A549 (cell line): Measurements from ENCODE around the gene MVD. TPM values are rescaled to one million over a fixed set of nuclear protein-coding genes. Genes with fewer than 3 reads are reported as not detected.

Experiments used
- ATAC-seq, 2 experiments: fragments of 200-7000 bp in 1 of 2; fragments of >200 bp in 1 of 2; cut with Nextera tagmentation in 1 of 2; cut with Tn5 transposase in 1 of 2; 3 replicates each; pipeline versions ENCODE4 v1.8.0 to v1.9.1; 2018 to 2020; ENCODE audit warnings: mild to moderate bottlenecking in 1 of 2, moderate library complexity in 1 of 2
- CTCF ChIA-PET: fragments of 300-600 bp; sonication (Branson Sonifier 250); formaldehyde crosslinking; extraction: SDS; loops from one replicate; lab custom pipeline; 2021; ENCODE audit warnings: antibody characterized with exemption, inconsistent platforms; lab: Yijun Ruan, JAX
- POLR2A ChIA-PET: fragments of 350-600 bp; formaldehyde crosslinking; extraction: SDS; loops from one replicate; lab custom pipeline; 2021; ENCODE audit warnings: antibody characterized with exemption, inconsistent platforms; lab: Yijun Ruan, JAX
- DNase-seq, 2 experiments: peaks; one replicate each; pipeline versions ENCODE4 v3.0.0 to v3.0.0-alpha.2; 2011 to 2016; ENCODE audit warnings: low read depth in 1 of 2, low spot score in 1 of 2
- FAIRE-seq: peaks from 2 replicates; lab custom pipeline; 2011; peaks lifted over from hg19 to GRCh38; lab: Jason Lieb, UNC
- H3K27ac ChIP-seq, 2 experiments: fragments of >200 bp; sonication (Bioruptor Twin); formaldehyde crosslinking; 3 replicates each; pipeline ENCODE4 v1.5.1; 2016 to 2017
- H3K4me1 ChIP-seq: fragments of >200 bp; sonication (Bioruptor Twin); formaldehyde crosslinking; 3 replicates; pipeline ENCODE4 v1.6.1; 2016
- H3K4me2 ChIP-seq: fragments of >200 bp; sonication (Bioruptor Twin); formaldehyde crosslinking; 3 replicates; pipeline ENCODE4 v1.6.1; 2016
- H3K4me3 ChIP-seq: fragments of >200 bp; sonication (Bioruptor Twin); formaldehyde crosslinking; 3 replicates; pipeline ENCODE4 v1.5.1; 2016
- H3K9me3 ChIP-seq: fragments of >200 bp; sonication (Bioruptor Twin); formaldehyde crosslinking; 3 replicates; pipeline ENCODE4 v1.6.1; 2016
- ATOH8 ChIP-seq: fragments of 250-450 bp; sonication (Bioruptor Pico); IDR thresholded peaks from 2 replicates; pipeline ENCODE4 v1.5.0; 2020; ENCODE audit warnings: low read depth, mild to moderate bottlenecking, moderate library complexity
- CBX8 ChIP-seq: fragments of 200-600 bp; sonication (generic); IDR thresholded peaks from 2 replicates; pipeline ENCODE4 v1.6.1; 2016
- EHMT2 ChIP-seq: fragments of 200-600 bp; sonication (generic); IDR thresholded peaks from 2 replicates; pipeline ENCODE4 v1.6.1; 2016; ENCODE audit warnings: antibody characterized with exemption, low read depth, mild to moderate bottlenecking, moderate library complexity
- ELK1 ChIP-seq: fragments of 150-350 bp; IDR thresholded peaks from 2 replicates; pipeline ENCODE4 v1.6.1; 2014; ENCODE audit warnings: low read depth, mild to moderate bottlenecking, low read length
- ESRRA ChIP-seq: fragments of 150-350 bp; IDR thresholded peaks from 2 replicates; pipeline ENCODE4 v1.6.1; 2014; ENCODE audit warnings: mild to moderate bottlenecking, low read length, borderline replicate concordance
- FOSL2 ChIP-seq, 2 experiments: fragments of 450-650 bp in 1 of 2; fragments of >200 bp in 1 of 2; sonication (Bioruptor Twin) in 1 of 2; formaldehyde crosslinking; IDR thresholded peaks; 2 replicates each; pipeline versions ENCODE4 v1.5.0 to v1.6.1; 2016 to 2020; ENCODE audit warnings: mild to moderate bottlenecking in 1 of 2, moderate library complexity in 1 of 2
- HDAC2 ChIP-seq: fragments of 200-600 bp; sonication (generic); IDR thresholded peaks from 2 replicates; pipeline ENCODE4 v1.6.1; 2016
- HES2 ChIP-seq: fragments of >200 bp; sonication (Bioruptor Twin); formaldehyde crosslinking; IDR thresholded peaks from 2 replicates; pipeline ENCODE4 v1.6.1; 2016
- HEYL ChIP-seq: fragments of 250-450 bp; sonication (Bioruptor Pico); IDR thresholded peaks from 2 replicates; pipeline ENCODE4 v1.8.0; 2021; ENCODE audit warnings: mild to moderate bottlenecking, moderate library complexity
- HOXA7 ChIP-seq: fragments of 250-450 bp; sonication (Bioruptor Pico); IDR thresholded peaks from 2 replicates; pipeline ENCODE4 v1.5.0; 2020; ENCODE audit warnings: mild to moderate bottlenecking, moderate library complexity
- JUN ChIP-seq, 2 experiments: fragments of >200 bp; sonication (Bioruptor Twin); formaldehyde crosslinking; IDR thresholded peaks; 2 replicates in 1 of 2; 3 replicates in 1 of 2; pipeline ENCODE4 v1.6.1; 2016 to 2017
- JUNB ChIP-seq: fragments of >200 bp; sonication (Bioruptor Twin); formaldehyde crosslinking; IDR thresholded peaks from 2 replicates; pipeline ENCODE4 v1.6.1; 2016
- KDM1A ChIP-seq: fragments of 200-600 bp; sonication (generic); IDR thresholded peaks from 2 replicates; pipeline ENCODE4 v1.6.1; 2016; ENCODE audit warnings: low read depth, mild to moderate bottlenecking
- NFE2L2 ChIP-seq: fragments of 150-350 bp; conservative IDR thresholded peaks from 2 replicates; pipeline ENCODE4 v1.6.1; 2014; ENCODE audit warnings: low read length
- NR3C1 ChIP-seq: fragments of >200 bp; sonication (Bioruptor Twin); formaldehyde crosslinking; IDR thresholded peaks from 3 replicates; pipeline ENCODE4 v1.6.1; 2017
- PBX3 ChIP-seq: IDR thresholded peaks from 2 replicates; pipeline ENCODE4 v1.6.1; 2012
- POLR2A ChIP-seq: IDR thresholded peaks from 2 replicates; pipeline ENCODE4 v1.6.1; 2012; ENCODE audit warnings: mild to moderate bottlenecking, low read length
- RFX5 ChIP-seq: fragments of 450-650 bp; IDR thresholded peaks from 2 replicates; pipeline ENCODE4 v1.7.1; 2014; ENCODE audit warnings: antibody characterized with exemption, mild to moderate bottlenecking, moderate library complexity
- TP53 ChIP-seq: fragments of 250-450 bp; sonication (Bioruptor Pico); IDR thresholded peaks from 2 replicates; pipeline ENCODE4 v1.5.0; 2021; ENCODE audit warnings: mild to moderate bottlenecking, moderate library complexity
- ZFP36 ChIP-seq: fragments of 450-650 bp; IDR thresholded peaks from 2 replicates; pipeline ENCODE4 v1.6.1; 2014; ENCODE audit warnings: borderline replicate concordance; ENCODE audit not compliant: partially characterized antibody
- ZSCAN20 ChIP-seq: fragments of 250-450 bp; sonication (Bioruptor Pico); IDR thresholded peaks from 2 replicates; pipeline ENCODE4 v1.8.0; 2022; ENCODE audit warnings: mild to moderate bottlenecking, moderate library complexity
- WGBS: methylation state at CpG from one replicate; pipeline ENCODE4 v1.1.6; 2017; ENCODE audit errors: missing lambda C conversion rate; 5-methylcytosine and 5-hydroxymethylcytosine counted together
- polyA plus RNA-seq, 4 experiments: library from polyadenylated mRNA; depleted of rRNA in 3 of 4; stranded (reverse); fragments of >200 nt; fragmentation: RNase III in 1 of 4; extraction: RNeasy Plus Mini Kit Qiagen cat#74134 plus additional on column Dnase treatment in 1 of 4; gene quantifications; 2 replicates in 3 of 4; 3 replicates in 1 of 4; pipeline ENCODE4 v1.2.3, GENCODE V29; 2011 to 2017

MVD gene
- polyA plus RNA-seq, 2 of the 4 experiments (the other 2 are of a cell fraction) = 5.8 to 43.1 TPM

- TF ChIP-seq ATOH8 (CRISPR knock-in tag) = no peak
- TF ChIP-seq NR3C1 = no peak
- TF ChIP-seq RFX5 = no peak
- no peak for TF ChIP-seq KDM1A
- TF ChIP-seq ELK1 = no peak
- TF ChIP-seq CBX8 = no peak
- no peak for TF ChIP-seq HOXA7
- no peak for TF ChIP-seq TP53 (CRISPR knock-in tag)
- no peak for TF ChIP-seq HEYL
- no peak for TF ChIP-seq NFE2L2
- TF ChIP-seq ESRRA = no peak
- TF ChIP-seq ZFP36 = no peak
- no peak for TF ChIP-seq PBX3
- TF ChIP-seq FOSL2 (IDR thresholded peaks at IDR 0.05) = no peak
- peak; percentile 83 for TF ChIP-seq FOSL2 (CRISPR knock-in tag; IDR thresholded peaks at IDR 0.05)
- TF ChIP-seq POLR2A = no peak
Observed at GRCh38 chr16:88685156-88686061, 22.5 kb upstream of the MVD start (continued).

- ATAC-seq = no peak
- POLR2A ChIA-PET = no interaction called here
- no peak for FAIRE-seq
- H3K4me3 ChIP-seq = no peak overlapping the region
- no peak overlapping the region for H3K27ac ChIP-seq
- H3K4me1 ChIP-seq = peaks cover 16% of the 10 kb centered on the region; the same call in 2 of the 3 replicates
- WGBS = 87% methylated on average over 15 of the region's 15 CpGs
- H3K9me3 ChIP-seq = no peaks in the 10 kb centered on the region
- DNase-seq = no peak
- TF ChIP-seq HDAC2 (no peak), ZSCAN20 (no peak), HEYL (no peak), JUN (IDR thresholded peaks at IDR 0.05) (no peak), CBX8 (no peak), ELK1 (no peak), EHMT2 (no peak), JUNB (no peak), HES2 (no peak)
- TF ChIP-seq, all 56 proteins: peak for 0
- CTCF ChIA-PET = interaction anchor here (1.0 to 2.2 kb wide), 10 partner anchors 12 to 126 kb away, joined by 3 to 8 read pairs (median 4); no protein-coding TSS in a partner anchor
- H3K4me2 ChIP-seq = no peak overlapping the region
Observed at GRCh38 chr16:88684569-88685155, 21.8 kb upstream of the MVD start.
